GM12801 (cell line): ENCODE measurements around the gene OST4.

Source experiments
- TF ChIP-seq, protein P1 (sequence below): IDR thresholded peaks from one replicate; pipeline ENCODE4 v1.5.1; 2011; ENCODE audit warnings: control low read depth; ENCODE audit not compliant: insufficient read length; ENCODE audit errors: extremely low read depth

OST4 gene

DNA sequence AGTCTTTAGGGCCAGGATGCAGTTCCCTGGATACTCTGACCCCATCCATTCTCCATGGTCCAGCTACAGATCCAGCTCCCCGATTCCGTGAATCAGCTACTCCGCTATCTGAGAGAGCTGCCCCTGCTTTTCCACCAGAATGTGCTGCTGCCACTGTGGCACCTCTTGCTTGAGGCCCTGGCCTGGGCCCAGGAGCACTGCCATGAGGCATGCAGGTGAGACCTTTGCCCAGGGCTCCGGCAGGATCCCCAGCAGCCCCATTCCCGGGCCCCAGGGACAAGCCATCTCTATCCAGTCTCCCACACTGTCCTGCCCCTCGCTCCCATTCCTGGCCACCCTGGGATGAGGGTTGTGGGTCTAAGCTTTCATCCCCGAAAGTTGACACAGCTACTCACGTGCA lies 31.2 kb downstream of the OST4 start:
- TF ChIP-seq, protein P1, sequence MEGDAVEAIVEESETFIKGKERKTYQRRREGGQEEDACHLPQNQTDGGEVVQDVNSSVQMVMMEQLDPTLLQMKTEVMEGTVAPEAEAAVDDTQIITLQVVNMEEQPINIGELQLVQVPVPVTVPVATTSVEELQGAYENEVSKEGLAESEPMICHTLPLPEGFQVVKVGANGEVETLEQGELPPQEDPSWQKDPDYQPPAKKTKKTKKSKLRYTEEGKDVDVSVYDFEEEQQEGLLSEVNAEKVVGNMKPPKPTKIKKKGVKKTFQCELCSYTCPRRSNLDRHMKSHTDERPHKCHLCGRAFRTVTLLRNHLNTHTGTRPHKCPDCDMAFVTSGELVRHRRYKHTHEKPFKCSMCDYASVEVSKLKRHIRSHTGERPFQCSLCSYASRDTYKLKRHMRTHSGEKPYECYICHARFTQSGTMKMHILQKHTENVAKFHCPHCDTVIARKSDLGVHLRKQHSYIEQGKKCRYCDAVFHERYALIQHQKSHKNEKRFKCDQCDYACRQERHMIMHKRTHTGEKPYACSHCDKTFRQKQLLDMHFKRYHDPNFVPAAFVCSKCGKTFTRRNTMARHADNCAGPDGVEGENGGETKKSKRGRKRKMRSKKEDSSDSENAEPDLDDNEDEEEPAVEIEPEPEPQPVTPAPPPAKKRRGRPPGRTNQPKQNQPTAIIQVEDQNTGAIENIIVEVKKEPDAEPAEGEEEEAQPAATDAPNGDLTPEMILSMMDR, result no peak

DNA sequence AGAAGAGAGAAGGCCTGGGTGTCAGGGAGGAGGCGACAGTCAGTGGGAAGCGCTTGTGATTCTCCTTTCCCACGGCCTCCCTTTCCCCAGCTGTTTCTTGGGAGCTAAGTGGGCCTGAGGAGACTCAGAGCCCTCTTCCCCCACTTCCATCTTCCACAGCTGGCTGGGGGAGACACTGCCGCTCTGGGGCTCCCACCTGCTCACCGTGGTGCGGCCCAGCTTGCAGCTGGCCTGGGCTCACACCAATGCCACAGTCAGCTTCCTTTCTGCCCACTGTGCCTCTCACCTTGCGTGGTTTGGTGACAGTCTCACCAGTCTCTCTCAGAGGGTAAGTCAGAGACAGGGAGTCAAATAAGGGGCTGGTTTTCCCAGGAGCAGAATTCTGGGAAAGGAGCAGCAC lies 31.6 kb downstream of the OST4 start:
- TF ChIP-seq, protein P1, result no peak

DNA sequence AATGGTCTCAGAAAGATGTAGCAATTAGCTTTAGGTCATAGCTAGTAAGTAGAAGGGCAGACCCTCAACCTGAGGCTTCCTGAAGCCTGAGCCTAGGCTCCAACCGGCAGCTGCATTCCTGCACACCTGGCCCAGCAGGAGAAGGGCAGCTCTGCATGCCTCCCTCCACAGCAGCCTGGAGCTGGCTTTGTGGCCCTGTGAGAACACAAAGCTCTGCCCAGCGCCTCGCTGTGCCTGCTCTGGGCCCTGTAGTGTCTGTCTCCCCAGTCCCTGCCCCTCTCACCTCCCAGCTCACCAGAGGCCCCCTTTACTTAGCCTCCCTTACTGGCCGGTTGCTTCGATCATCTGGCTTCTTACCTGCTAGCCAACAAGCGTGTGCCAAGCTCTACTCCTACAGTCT lies 32.0 kb downstream of the OST4 start:
- TF ChIP-seq, protein P1, result no peak

DNA sequence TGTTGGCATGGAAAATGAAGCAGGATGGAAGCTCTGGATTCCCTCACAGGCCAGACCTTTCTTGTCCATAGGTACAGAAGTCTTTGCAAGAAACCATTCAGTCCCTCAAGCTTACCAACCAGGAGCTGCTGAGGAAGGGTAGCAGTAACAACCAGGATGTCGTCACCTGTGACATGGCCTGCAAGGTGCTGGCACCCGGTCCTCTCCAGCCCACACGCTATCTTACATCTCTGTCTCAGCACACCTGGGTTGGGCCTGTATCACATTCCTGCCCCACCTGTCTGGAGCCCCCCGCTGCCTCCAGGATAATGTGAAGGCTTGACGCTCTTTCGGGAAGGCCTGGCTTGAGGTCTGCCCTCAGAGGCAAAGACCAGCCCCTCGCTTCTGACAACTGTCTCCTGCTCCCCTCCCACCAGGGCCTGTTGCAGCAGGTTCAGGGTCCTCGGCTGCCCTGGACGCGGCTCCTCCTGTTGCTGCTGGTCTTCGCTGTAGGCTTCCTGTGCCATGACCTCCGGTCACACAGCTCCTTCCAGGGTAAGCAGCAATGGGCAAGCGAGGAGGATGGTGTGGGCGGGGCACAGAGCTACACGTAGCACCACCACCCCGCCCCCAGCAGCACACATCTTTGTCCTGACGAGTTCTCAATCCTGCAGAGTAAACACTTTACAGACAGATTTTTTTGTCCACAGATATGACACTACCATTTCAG lies 32.7 kb downstream of the OST4 start:
- TF ChIP-seq, protein P1, result no peak

DNA sequence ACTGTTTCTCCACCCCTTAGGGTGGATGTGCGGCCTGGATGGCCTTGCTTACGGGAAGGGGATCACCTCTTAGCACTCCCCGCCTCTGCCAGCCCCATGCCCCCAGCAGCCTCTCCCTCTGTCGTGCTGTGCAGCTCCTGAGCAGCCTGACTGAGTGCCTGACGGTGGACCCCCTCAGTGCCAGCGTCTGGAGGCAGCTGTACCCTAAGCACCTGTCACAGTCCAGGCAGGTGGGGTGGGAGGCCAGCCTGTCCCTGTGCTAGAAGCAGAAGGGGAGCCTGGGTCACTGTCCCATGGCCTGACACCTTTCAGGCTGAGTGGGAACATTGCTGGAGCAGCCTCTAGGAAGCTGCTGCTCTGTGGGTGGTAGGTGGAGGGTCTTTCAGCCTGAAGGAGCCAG lies 33.4 kb downstream of the OST4 start:
- TF ChIP-seq, protein P1, result no peak

DNA sequence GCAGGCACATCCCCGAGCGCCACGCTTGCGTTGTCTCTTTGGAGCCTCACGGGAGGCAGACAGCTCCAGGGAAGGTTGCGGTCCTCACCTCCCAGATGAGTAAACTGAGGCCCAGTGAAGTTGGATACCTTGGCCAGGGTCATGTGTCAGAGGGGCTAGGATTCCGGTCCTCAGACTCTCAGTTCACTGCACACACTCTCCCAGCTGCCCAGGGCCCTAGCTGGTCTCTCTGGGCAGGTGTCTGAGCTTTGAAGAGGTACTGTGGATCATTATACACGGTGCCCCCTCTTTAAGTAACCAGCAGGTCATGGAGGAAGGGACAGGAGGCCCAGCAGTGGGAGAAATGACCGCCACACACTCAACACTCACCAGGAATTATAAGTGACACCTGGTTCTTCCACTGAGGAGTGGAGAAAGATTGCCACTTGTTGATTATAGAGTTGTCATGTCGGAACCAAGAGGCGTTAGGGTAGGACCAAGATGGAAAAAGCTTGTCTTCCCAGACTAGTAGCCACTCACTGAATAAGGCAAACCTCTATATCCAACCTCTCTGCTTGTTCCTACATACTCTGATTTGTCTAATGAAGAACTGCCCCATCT lies 38.1 kb downstream of the OST4 start:
- TF ChIP-seq, protein P1, result no peak

DNA sequence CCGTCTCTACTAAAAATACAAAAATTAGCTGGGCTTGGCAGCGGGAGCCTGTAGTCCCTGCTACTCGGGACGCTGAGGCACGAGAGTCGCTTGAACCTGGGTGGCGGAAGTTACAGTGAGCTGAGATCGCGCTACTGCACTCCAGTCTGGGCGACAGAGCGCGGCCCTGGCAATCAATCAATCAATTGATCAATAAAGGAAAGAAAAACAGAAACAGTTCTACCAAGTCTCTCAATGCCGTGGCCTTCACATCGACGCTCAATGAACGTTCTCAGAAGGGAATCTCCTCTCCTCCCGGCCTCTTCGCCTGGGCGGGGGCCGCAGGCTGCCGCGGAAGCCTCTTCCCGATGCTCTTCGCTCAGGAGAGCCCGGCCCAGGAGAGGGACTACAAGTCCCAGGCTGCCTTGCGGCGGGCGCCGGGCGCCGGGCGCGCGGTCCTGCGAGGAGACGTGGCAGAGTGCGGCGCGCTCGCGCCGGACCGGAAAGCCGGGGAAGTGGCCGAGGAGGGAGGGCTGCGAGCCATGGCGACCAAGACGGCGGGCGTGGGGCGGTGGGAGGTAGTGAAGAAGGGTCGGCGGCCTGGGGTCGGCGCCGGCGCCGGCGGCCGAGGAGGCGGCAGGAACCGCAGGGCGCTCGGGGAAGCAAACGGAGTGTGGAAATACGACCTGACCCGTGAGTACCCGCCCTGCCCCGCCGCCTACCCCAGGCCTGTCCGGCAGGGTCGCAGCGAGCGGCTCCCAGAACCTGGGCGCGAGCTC lies 38.8 kb downstream of the OST4 start, which contains the start of gene TMEM214:
TSS of gene TMEM214 (plus strand) at position 471 of the 758 bp plus-strand sequence. CDS start at position 522, 51 bp downstream.
- TF ChIP-seq, protein P1, result no peak
